ENCODE results near the gene CASKIN1.

CASKIN1 gene

GRCh38 chr16:2232094-2232990 lies 35.9 kb upstream of the CASKIN1 start:
- no peak for DNase-seq (ENCODE audit: low read depth in 4 of 4, low spot score in 1 of 4)

- no peak for DNase-seq (ENCODE audit: low read depth in 4 of 4, low spot score in 1 of 4)
Measured at GRCh38 chr16:2231016-2231931, 34.9 kb upstream of the CASKIN1 start.

DNA sequence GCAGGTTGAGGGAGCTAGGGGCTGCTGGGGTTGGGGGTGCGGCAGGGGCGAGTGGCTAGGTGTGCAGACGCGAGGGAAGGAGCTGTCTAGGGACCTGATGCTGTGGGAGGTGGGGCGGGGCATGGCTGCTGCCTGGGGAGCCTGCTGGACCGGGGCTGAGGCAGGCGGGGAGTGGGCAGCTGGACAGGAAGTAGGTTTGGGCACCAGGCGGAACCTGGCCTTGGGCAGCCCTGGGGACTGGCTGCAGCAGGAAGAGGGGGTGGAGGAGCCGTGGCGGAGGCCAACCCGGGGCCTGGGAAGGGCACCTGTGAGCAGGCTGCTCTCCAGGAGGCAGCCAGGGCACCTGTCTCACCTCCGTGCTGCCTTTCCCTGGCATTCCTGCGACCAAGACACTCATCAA lies 34.0 kb upstream of the CASKIN1 start:
- no peak for DNase-seq (ENCODE audit: low read depth in 4 of 4, low spot score in 1 of 4)

DNA sequence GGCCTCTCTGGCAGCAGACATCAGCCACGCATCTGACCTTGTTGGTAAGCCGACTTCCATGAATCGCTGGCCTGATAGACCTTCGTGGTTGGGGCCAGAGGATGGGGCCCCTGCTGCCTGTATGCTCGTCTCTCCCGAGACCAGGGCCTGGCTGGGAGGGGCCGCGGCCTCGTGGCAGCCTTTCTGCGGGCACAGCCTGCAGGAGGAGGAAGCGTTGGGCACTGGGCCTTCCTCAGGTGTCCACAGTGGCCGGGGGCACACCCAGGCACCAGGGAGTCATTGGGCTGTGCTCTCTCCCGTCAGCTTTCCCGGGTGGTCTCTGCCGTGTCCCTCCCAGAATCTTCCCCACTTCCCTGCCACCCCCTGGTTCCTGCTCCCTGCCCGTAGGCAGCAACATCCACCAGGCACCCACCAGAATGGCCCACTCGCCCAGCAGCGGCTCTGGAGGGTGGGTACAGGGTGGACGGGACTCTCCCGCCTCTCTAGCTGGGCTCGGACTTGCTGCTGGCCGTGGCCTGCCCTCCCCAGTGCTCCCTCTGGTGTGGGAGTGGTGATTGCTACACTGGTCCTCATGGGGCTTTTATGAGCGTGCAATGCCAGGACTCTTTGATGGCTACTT lies 33.3 kb upstream of the CASKIN1 start:
- no peak for DNase-seq (ENCODE audit: low read depth in 4 of 4, low spot score in 1 of 4)

- no peak for DNase-seq (ENCODE audit: low read depth in 4 of 4, low spot score in 1 of 4)
Measured at GRCh38 chr16:2229091-2229490, 32.7 kb upstream of the CASKIN1 start.

GRCh38 chr16:2228161-2228824 lies 31.9 kb upstream of the CASKIN1 start:
- DNase-seq (ENCODE audit: low read depth in 4 of 4, low spot score in 1 of 4): no peak

GRCh38 chr16:2226918-2227317 lies 30.5 kb upstream of the CASKIN1 start:
- no peak for DNase-seq (ENCODE audit: low read depth in 4 of 4, low spot score in 1 of 4)

- DNase-seq (ENCODE audit: low read depth in 4 of 4, low spot score in 1 of 4): no peak
Measured at GRCh38 chr16:2226245-2226793, 29.9 kb upstream of the CASKIN1 start.

DNA sequence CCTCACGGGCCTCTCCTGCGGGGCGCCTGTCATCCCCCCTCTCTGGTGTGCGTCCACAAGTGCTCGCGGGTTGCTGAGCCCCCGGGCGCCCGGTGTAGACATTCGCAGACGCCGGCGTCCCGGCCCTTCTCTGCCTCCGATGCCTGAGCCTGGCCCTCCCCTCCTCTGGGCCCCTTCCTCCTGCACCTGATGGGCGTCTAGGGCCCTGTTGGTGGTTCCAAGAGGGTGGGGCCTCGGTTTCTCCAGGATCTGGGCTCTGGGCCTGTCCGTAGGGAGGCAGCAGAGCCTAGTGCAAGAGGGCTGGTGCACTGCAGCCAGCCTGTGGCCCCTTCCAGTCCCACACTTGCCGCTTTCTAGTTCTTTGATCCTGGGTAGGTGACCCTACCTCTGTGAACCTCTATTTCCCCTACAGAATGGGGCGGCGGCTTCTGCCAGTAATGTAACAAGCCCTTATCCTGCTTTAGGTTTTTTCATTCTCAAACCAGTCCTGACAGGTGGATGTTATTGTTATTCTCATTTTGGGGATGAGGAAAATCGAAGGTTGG lies 27.6 kb upstream of the CASKIN1 start:
- DNase-seq (ENCODE audit: low read depth in 4 of 4, low spot score in 1 of 4): no peak

- peak; percentile 99 to 100 (median 100) for DNase-seq (ENCODE audit: low read depth in 4 of 4, low spot score in 1 of 4)
Measured at GRCh38 chr16:2223221-2223941, 27.0 kb upstream of the CASKIN1 start, which contains the start of gene E4F1. E4F1 (plus strand) TSS chr16:2223591; CDS start chr16:2223614, 23 bp downstream.

DNA sequence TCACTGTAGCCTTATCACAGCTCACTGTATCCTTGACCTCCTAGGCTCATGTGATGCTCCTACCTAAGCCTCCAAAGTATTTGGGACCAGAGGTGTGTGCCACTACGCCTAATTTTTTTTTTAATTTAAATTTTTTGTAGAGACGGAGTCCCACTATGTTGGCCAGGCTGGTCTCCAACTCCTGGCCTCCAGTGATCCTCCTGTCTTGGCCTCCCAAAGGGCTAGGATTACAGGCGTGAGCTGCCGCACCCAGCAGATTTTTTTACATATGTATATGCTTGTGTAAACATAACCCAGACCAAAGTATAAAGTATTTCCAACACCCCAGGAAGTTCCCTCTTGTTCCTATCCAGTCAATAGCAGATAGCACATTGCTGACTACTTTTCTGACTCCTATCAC lies 19.9 kb upstream of the CASKIN1 start:
- no peak for DNase-seq (ENCODE audit: low read depth in 4 of 4, low spot score in 1 of 4)

- DNase-seq (ENCODE audit: low read depth in 4 of 4, low spot score in 1 of 4): no peak
Measured at GRCh38 chr16:2214719-2214968, 18.2 kb upstream of the CASKIN1 start, which contains the start of gene PGP. PGP (minus strand) TSS chr16:2214840; CDS start chr16:2214777, 63 bp downstream.

GRCh38 chr16:2213817-2214718 lies 17.7 kb upstream of the CASKIN1 start:
- no peak for DNase-seq (ENCODE audit: low read depth in 4 of 4, low spot score in 1 of 4)

- DNase-seq (ENCODE audit: low read depth in 4 of 4, low spot score in 1 of 4): no peak
Measured at GRCh38 chr16:2212362-2213324, 16.2 kb upstream of the CASKIN1 start.

DNA sequence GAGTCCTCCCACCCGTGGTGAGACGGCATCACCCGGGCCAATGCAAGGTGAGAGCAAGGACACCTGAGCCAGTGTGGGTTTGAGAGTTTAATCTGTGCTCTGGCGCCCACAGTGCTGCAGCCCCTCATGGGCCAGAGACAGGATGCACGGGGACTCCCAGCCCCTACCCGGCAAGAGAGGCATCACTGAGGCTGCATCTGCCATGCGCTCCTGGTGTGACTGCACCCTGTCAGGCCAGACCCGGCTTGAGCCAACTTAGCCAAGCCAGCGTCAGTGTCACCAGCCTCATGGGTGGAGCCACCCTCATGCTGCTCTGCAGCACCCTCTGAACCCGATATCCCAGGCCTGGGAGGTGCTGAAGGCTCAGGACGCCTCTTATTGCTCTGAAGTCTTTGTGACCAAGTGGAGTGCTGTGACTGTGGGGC lies 15.5 kb upstream of the CASKIN1 start:
- DNase-seq (ENCODE audit: low read depth in 4 of 4, low spot score in 1 of 4): no peak

DNA sequence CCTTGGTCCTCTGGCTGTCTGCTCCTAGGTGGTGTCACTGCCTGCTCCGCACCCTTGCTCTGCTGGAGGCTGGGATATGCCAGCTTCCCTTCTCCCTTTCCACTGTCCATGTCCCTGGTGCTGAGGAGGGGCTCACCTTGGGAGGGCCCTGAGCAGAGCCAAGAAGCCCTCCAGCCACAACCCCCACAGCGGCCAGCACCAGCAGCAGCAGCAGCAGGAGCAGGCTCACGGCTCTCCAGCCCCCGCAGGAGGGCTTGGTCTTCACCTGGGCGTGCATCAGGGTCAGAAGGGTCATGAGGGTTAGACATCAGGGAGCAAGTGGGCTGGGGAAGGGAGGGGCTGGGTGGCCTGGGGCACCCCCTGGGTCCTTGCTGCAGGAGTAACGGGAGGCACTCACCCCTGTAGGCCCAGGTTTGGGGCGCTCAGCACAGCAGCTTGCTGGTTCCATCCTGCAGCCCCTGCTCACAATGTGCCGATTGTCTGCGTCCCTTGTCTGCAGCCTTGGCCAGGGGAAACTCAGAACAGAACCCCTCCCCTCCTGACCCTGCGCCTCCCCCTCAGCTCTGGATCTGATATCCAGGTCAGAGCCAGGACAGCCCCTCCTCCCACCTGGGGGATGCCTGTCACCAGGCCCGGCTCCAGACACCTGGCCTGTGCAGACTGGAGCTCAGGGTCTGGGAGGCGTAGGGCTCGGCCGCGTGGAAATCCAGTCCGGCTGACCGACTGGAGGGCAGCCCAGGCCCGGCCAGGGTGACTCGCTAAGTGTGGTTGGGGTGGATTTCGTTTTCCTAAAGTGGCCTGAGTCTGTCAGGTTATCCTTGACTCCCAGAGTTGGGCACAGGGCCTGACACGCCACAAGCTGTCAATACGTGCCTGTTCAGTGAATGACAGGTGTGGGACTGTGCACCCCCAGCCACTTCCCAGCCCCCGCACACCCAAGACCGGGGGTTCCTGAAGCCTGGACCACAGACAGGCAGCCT lies 14.3 kb upstream of the CASKIN1 start, which contains the start of gene BRICD5:
Gene BRICD5 (minus strand): TSS at position 478 of the 980 bp plus-strand sequence. CDS start 30 bp downstream, at position 448.
- no peak for DNase-seq (ENCODE audit: low read depth in 4 of 4, low spot score in 1 of 4)

All from stimulated activated CD4-positive, alpha-beta T cell treated with anti-CD3 and anti-CD28 coated beads, Interleukin-1b, Interleukin-23, amount 100 ng/mL, for 24 hours (primary cell).